Activated T-helper 2 cell treated with anti-CD3 and anti-CD28 coated beads, Interferon-gamma antibody, Interleukin-2, Interleukin-4, amounts not matched to agents 10 μg/mL and 5 μg/mL and 100 μg/mL, durations not matched to agents 14 hours and 24 hours and 36 hours (primary cell): ENCODE data around the gene FOXO1. TPM values are rescaled to one million over a fixed set of nuclear protein-coding genes. Genes with fewer than 3 reads are reported as not detected.
A peak's percentile ranks its signal among the peaks of the same experiment; 100 is the strongest.

Experiments
- DNase-seq: peaks from one replicate; pipeline ENCODE4 v3.0.0; 2021; ENCODE audit warnings: low spot score
- H3K27ac Mint-ChIP-seq: one replicate; pipeline ENCODE4 v1.8.0; 2021; ENCODE audit warnings: mixed read lengths
- H3K27me3 Mint-ChIP-seq: one replicate; pipeline ENCODE4 v1.8.0; 2021; ENCODE audit warnings: low read depth, mixed read lengths
- H3K36me3 Mint-ChIP-seq: one replicate; pipeline ENCODE4 v1.8.0; 2021; ENCODE audit warnings: low read depth, mixed read lengths
- H3K4me1 Mint-ChIP-seq: one replicate; pipeline ENCODE4 v1.8.0; 2021; ENCODE audit warnings: low read depth, mixed read lengths
- H3K4me3 Mint-ChIP-seq: one replicate; pipeline ENCODE4 v1.8.0; 2021; ENCODE audit warnings: low read depth, mild to moderate bottlenecking, moderate library complexity, mixed read lengths
- H3K9me3 Mint-ChIP-seq: one replicate; pipeline ENCODE4 v1.8.0; 2021; ENCODE audit warnings: mixed read lengths
- intact Hi-C: fragments of 100-400 bp; cut with micrococcal nuclease; formaldehyde crosslinking; loops from one replicate; pipeline ENCODE4 v1.15.1; 2023
- total RNA-seq: library from RNA; stranded (reverse); gene quantifications from 2 replicates; pipeline ENCODE4 v1.2.3, GENCODE V29; 2022

FOXO1 gene
- total RNA-seq, 1 donor from 2014 or later = 38.3 TPM

DNA sequence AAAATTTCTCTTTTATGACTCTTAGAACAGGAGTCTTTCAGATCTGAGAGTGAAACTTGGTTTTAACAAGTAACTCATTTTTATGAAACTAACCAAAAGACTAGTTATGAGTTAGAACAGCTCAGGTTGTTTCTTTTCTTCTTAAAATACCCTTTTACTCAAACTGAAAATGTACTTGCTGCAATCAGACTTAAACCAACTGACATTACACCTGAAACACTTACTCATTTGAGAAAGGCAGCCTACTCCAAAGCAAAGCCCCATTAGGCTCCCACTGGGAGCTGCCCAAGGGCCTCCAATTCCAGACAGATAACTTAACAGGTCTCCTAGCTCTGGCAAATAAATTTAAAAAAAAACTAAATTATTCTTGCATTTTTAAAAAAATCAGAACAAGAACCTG lies 3.6 kb downstream of the FOXO1 start:
- H3K27ac Mint-ChIP-seq = peak overlapping the region; percentile 95
- H3K4me3 Mint-ChIP-seq = peak overlapping the region; percentile 92
- peaks cover 47% of the 10 kb centered on the region for H3K4me1 Mint-ChIP-seq

DNA sequence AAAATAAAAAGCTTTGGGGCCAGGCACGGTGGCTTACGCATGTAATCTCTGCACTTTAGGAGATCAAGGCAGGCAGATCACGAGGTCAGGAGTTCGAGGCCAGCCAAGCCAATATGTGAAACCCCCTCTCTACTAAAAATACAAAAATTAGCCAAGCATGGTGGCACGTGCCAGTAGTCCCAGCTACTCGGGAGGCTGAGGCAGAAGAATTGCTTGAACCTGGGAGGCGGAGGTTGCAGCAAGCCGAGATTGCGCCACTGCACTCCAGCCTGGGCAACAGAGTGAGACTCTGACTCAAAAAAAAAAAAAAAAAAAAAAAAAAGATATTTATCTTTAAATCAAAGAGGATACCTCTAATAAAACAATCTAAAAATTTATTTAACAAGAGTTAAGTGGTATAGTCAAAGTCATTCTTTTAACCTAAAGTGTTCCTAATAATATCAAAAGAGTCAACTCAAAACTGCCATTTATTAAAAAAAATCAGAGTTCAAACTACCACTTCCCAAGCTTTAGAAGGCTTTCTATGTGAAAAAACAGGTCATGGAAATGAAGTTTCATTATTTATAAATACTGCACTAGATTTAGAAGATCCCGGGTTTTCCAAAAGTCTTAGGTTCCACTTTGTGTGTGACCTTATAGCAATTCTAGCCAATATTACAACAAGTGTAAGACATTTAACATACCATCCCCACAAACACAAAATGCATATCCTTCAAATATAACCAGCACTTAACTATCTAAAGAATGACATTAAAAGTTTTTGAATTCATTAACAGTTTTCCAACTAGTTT lies 4.4 kb downstream of the FOXO1 start:
- intact Hi-C loops = loop anchor here (1.0 to 10.0 kb wide), 12 partner anchors 63 to 975 kb away; partner anchors contain the start of gene MRPS31
- peaks cover 5% of the 10 kb centered on the region for H3K9me3 Mint-ChIP-seq
- peak overlapping the region; percentile 95 for H3K27ac Mint-ChIP-seq
- peak overlapping the region; percentile 92 for H3K4me3 Mint-ChIP-seq
- DNase-seq = no peak
- peaks cover 49% of the 10 kb centered on the region for H3K4me1 Mint-ChIP-seq
- peaks cover 55% of the 10 kb centered on the region for H3K36me3 Mint-ChIP-seq
- no peaks in the 10 kb centered on the region for H3K27me3 Mint-ChIP-seq

More for the DNA sequence above, 3.6 kb downstream of the FOXO1 start:
- peaks cover 5% of the 10 kb centered on the region for H3K9me3 Mint-ChIP-seq
- DNase-seq = no peak
- peaks cover 47% of the 10 kb centered on the region for H3K36me3 Mint-ChIP-seq
- no peaks in the 10 kb centered on the region for H3K27me3 Mint-ChIP-seq
- intact Hi-C loops = loop anchor here (1.0 to 10.0 kb wide), 17 partner anchors 10 to 976 kb away; partner anchors contain the start of gene MRPS31

DNA sequence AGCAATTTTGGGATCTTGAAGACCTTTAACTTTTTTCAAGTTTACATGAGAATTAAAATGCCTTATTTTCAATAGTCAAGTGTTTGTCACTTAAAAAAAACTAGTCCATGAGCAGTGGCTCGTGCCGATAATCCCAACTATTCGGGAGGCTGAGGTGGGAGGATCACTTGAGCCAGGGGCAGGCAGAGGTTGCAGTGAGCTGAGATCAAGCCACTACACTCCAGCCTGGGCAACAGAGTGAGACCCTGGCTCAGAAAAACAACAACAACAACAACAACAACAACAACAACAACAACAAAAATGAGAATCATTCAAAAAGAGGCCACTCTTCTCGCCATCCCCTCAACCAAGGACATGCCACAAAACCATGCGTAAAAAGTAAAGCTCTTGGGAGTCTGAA lies 5.7 kb downstream of the FOXO1 start:
- H3K27me3 Mint-ChIP-seq = no peaks in the 10 kb centered on the region
- peaks cover 55% of the 10 kb centered on the region for H3K4me1 Mint-ChIP-seq
- intact Hi-C loops = loop anchor here (5.0 to 10.0 kb wide), 6 partner anchors 273 to 973 kb away; no protein-coding TSS in a partner anchor
- H3K4me3 Mint-ChIP-seq = no peak overlapping the region
- peaks cover 5% of the 10 kb centered on the region for H3K9me3 Mint-ChIP-seq
- peak overlapping the region; percentile 62 for H3K27ac Mint-ChIP-seq
- H3K36me3 Mint-ChIP-seq = peaks cover 63% of the 10 kb centered on the region
- DNase-seq = no peak

DNA sequence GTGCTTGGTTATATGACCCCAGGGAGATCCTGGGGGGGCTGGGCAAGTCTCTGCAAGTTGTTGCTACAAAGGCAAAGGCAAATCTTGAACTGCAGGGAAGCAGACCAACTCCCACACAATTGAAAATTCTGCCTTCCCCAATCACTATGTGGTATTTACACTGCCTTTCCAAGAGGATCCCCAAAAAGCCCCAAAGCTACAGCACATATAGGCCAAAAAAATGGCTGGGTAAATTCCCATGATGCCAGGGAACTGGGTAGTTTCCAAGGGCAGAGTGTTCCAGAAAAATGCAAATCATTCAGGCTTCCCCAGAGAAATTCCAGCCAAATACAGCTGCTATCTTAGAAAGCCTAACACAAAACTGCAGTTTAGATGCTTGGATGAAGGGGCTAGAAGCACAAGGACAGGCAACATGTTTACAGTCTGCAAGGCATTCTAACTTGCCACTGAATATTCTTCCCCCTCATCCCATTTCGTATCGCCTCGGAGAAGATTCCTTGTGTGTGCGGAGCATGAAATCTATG lies 6.2 kb downstream of the FOXO1 start:
- Mint-ChIP-seq H3K27ac (no peak overlapping the region), H3K4me1 (peaks cover 55% of the 10 kb centered on the region), H3K36me3 (peaks cover 59% of the 10 kb centered on the region), H3K9me3 (peaks cover 5% of the 10 kb centered on the region), H3K4me3 (no peak overlapping the region), H3K27me3 (no peaks in the 10 kb centered on the region)
- DNase-seq = no peak
- intact Hi-C loops = loop anchor here (5.0 to 10.0 kb wide), 6 partner anchors 273 to 973 kb away; no protein-coding TSS in a partner anchor

DNA sequence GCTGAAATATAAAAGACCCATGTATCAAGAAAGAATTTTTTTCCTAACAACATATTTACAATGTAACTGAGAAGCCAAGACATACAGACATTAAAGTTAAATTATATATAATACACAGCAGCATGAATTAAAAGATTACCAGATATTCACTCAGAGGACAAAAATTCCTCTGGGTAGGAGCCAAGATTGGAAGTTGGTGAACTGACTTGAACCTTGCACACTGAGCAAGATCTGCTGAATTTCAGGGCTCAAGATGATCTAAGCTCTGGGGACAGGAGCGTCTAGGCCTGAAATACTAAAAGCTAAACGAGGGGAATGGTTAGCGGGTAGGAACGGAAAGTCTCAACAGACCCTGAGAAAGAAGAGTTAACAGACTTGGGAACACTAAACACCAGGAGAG lies 8.5 kb downstream of the FOXO1 start:
- H3K4me3 Mint-ChIP-seq = no peak overlapping the region
- peaks cover 52% of the 10 kb centered on the region for H3K36me3 Mint-ChIP-seq
- H3K9me3 Mint-ChIP-seq = peaks cover 5% of the 10 kb centered on the region
- intact Hi-C loops = no loop called here
- H3K4me1 Mint-ChIP-seq = peaks cover 65% of the 10 kb centered on the region
- H3K27me3 Mint-ChIP-seq = no peaks in the 10 kb centered on the region
- peak overlapping the region; percentile 17 for H3K27ac Mint-ChIP-seq
- no peak for DNase-seq

DNA sequence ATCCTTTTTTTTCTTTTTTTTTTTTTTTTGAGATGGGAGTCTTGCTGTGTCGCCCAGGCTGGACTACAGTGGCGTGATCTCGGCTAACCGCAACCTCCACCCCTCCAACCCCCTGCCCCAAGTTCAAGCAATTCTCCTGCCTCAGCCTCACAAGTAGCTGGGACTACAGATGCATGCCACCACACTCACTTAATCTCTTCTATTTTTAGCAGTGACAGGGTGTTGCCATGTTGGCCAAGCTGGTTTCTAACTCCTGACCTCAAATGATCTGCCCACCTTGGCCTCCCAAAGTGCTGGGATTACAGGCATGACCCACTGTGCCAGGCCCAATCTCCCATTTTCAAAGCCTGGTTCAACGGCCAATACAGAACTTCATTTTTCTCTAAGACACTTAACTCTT lies 9.1 kb downstream of the FOXO1 start:
- Mint-ChIP-seq H3K36me3 (peaks cover 52% of the 10 kb centered on the region), H3K9me3 (peaks cover 5% of the 10 kb centered on the region), H3K4me1 (peaks cover 65% of the 10 kb centered on the region), H3K27me3 (no peaks in the 10 kb centered on the region), H3K27ac (peak overlapping the region; percentile 6), H3K4me3 (no peak overlapping the region)
- intact Hi-C loops = no loop called here
- DNase-seq = no peak

DNA sequence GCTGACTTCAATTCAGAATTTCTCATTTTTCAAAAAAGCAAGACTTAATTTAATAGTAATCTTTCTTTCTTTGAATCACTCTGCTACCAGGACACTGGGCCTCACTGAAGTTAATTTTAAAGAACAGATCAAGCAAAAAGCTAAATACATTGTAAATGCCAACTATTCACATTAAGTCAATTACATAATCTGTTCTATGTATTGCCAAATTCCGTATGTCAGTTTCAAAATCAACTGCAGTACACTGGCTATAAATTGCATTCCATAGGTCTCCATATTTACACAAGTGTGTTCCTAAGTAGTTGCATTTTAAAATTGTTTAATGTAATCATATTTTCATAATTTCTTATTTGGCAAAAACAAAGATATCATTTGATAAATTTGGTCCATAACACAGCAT lies 10.1 kb downstream of the FOXO1 start:
- H3K9me3 Mint-ChIP-seq = peaks cover 5% of the 10 kb centered on the region
- H3K4me1 Mint-ChIP-seq = peaks cover 68% of the 10 kb centered on the region
- H3K4me3 Mint-ChIP-seq = no peak overlapping the region
- intact Hi-C loops = no loop called here
- H3K27ac Mint-ChIP-seq = no peak overlapping the region
- peaks cover 58% of the 10 kb centered on the region for H3K36me3 Mint-ChIP-seq
- no peaks in the 10 kb centered on the region for H3K27me3 Mint-ChIP-seq
- DNase-seq = no peak

DNA sequence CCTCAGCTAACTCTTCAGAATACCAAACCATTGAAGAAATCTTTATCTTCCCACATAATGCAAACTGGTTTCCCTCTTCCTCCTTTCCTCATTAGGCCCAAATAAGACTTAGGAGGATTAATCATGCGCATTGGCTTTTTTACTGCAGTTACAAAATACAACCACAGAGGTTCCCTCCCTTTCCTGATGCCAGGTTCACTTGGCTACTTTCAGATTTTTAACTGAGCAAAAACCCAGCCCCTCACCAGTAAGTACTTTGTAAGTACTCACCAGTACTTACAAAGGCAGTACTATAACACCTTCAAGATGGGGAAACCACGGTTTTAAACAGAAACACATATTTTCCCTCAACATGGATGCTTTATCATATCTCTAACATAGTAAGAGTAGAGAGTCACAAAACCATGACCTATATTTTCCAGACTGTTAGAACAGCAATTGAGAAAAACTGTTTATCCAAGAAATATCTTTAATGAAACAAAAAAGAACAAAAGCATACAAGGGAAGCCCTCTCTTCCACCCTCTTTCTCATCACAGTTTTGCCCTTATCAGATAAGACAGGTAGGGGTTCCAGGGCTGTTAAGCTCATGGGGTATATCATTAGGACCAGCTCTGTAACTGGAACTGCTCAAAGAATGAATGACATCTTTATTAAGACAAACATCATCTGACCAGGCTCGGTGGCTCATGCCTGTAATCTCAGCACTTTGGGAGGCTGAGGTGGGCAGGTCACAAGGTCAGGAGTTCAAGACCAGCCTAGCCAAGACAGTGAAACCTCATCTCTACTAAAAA lies 12.7 kb downstream of the FOXO1 start:
- peaks cover 10% of the 10 kb centered on the region for H3K9me3 Mint-ChIP-seq
- peaks cover 50% of the 10 kb centered on the region for H3K36me3 Mint-ChIP-seq
- peak overlapping the region; percentile 65 for H3K4me3 Mint-ChIP-seq
- peak overlapping the region; percentile 93 for H3K27ac Mint-ChIP-seq
- intact Hi-C loops = loop anchor here (1.0 to 2.0 kb wide), 2 partner anchors 10 to 23 kb away; no protein-coding TSS in a partner anchor
- DNase-seq = no peak
- H3K4me1 Mint-ChIP-seq = peaks cover 71% of the 10 kb centered on the region
- H3K27me3 Mint-ChIP-seq = no peaks in the 10 kb centered on the region

DNA sequence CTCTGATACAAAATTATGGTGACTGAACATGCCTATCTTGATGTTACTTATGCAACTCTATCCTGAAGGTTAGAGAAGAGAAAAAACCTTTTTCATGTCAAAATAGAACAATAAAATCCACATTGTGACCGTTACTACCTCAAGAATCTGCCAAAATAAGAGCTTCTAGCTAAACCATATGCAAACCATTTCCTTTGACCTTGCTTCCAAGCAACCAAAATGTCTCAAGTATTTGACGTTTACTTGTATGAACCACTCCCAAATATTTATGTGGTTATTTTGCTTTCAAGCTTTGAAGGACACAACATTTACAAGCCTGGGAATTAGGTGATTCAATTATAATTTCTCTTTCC lies 13.9 kb downstream of the FOXO1 start:
- peaks cover 41% of the 10 kb centered on the region for H3K36me3 Mint-ChIP-seq
- H3K27ac Mint-ChIP-seq = peak overlapping the region; percentile 33

DNA sequence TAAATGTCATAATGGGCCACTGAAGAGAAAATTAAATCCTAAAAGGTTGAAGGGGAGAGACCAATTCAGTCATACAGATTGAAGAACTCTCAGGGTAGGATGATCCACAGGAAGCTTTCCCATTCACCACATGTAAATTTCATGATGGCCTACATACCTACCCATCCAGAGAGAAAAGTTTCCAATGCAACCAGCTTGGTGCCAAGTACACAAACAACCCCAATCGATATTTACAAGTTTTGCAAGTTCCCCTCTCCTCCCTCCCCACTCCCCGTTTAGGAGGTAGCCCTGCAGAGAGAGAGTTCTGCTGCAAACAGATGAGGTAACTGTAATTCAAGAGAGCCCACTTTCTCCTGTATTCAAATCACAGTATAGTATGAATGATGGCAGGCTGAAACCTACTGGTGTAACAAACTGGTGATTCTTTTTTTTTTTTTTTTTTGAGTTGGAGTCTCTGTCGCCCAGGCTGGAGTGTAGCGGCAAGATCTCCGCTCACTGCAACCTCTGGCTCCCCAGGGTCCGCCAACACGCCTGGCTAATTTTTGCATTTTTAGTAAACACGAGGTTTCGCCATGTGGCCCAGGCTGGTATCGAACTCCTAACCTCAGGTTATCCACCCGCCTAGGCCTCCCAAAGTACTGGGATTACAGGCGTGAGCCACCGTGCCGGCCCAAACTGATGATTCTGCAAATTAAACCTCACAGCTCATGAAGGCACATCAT lies 14.4 kb downstream of the FOXO1 start:
- intact Hi-C loops = loop anchor here (2.0 kb wide), 1 partner anchor 21 kb away; no protein-coding TSS in a partner anchor
- H3K36me3 Mint-ChIP-seq = peaks cover 40% of the 10 kb centered on the region
- H3K27me3 Mint-ChIP-seq = no peaks in the 10 kb centered on the region
- H3K27ac Mint-ChIP-seq = peak overlapping the region; percentile 33
- H3K4me1 Mint-ChIP-seq = peaks cover 73% of the 10 kb centered on the region
- no peak overlapping the region for H3K4me3 Mint-ChIP-seq
- H3K9me3 Mint-ChIP-seq = peaks cover 4% of the 10 kb centered on the region
- DNase-seq = no peak

More for the DNA sequence above, 13.9 kb downstream of the FOXO1 start:
- DNase-seq = no peak
- Mint-ChIP-seq H3K27me3 (no peaks in the 10 kb centered on the region), H3K4me1 (peaks cover 73% of the 10 kb centered on the region), H3K9me3 (peaks cover 4% of the 10 kb centered on the region), H3K4me3 (no peak overlapping the region)
- intact Hi-C loops = loop anchor here (2.0 kb wide), 1 partner anchor 22 kb away; no protein-coding TSS in a partner anchor

DNA sequence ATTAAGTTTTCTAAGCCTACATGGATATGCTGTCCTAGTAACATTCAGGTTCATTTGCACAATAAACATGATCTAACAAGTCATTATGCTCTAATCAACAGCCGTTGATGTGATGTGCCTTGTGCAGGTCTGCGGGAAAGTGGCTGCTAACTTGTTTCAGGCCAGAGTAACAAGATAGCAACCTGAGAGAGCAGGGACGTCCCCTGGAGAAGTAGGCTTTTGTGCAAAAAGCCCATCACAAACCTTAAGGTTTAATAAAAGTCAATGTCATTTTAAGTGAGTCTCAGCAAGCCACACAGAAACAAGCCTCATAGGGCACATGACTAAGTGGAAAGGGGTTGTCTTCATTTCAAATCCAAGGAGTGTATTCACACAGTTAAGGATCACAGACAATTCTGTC lies 17.6 kb downstream of the FOXO1 start:
- Mint-ChIP-seq H3K9me3 (peaks cover 4% of the 10 kb centered on the region), H3K27me3 (no peaks in the 10 kb centered on the region), H3K27ac (no peak overlapping the region), H3K4me3 (no peak overlapping the region), H3K36me3 (peaks cover 46% of the 10 kb centered on the region), H3K4me1 (peaks cover 90% of the 10 kb centered on the region)
- no peak for DNase-seq
- intact Hi-C loops = no loop called here

DNA sequence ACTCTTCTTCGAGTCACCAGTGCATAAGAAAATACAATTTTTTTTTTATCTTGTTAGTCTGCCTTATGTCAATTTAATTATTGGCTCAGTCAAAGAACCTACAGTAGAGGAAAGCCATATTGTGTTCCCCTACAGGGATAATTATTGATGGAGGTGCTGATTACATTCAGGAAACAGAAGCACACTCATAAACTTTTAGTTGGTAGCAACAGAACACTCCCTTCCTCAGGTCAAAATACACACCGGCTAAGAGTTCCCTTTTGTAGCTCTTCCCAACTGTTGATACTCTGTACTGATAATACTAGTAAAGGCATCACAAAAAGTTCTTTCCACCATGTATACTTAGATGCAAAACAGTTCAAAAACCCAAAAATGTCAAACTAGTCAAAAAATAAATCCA lies 18.4 kb downstream of the FOXO1 start:
- intact Hi-C loops = no loop called here
- H3K27ac Mint-ChIP-seq = peak overlapping the region; percentile 17

More for the DNA sequence above, 18.4 kb downstream of the FOXO1 start:
- no peak for DNase-seq
- Mint-ChIP-seq H3K36me3 (peaks cover 51% of the 10 kb centered on the region), H3K4me3 (no peak overlapping the region), H3K4me1 (peaks cover 88% of the 10 kb centered on the region), H3K9me3 (peaks cover 4% of the 10 kb centered on the region), H3K27me3 (no peaks in the 10 kb centered on the region)
